ENCODE measurements around the gene AP2A2.

Gene AP2A2

DNA sequence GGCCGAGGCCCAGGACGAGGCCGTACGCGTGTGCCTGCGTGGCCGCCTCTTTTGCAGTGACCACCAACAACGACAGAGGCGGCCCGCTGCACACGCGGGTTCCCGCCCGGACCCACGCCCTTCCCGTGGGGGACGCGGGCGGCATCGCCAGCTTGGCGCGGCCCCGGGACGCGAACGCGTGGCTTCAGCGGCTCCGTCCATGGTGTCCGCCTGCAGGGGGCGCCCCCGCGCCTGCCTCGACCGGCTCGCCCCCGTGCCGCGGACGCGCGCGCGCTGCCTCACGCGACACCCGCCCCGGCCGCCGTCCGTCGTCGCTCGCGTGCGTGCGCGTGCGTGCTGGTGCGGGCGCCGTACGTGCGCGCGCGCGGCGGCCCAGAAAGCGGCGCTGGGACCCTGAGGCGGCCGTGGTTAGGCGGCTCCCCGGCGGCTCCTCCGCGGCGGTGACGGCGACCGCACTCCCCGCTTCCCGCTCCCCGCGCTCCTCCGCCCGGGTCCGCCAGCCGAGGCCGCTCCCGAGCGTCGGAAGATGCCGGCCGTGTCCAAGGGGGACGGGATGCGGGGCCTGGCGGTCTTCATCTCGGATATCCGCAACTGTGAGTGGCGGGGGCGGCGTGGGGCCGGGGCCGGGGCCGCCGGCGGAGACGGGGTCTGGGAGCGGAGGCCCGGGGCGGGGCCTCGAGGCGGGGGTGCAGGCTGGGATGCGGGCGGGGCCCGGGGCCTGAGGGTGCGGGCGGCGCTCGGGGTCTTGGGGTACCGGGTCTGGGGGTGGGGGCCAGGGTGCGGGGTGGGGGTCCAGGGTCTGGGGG is at the start of gene AP2A2:
Gene AP2A2, plus strand, starts transcription at position 375 of the 806 bp plus-strand sequence. Its CDS starts 152 bp downstream, at position 527.
- no peak for DNase-seq

- DNase-seq = peak; percentile 64
Observed at GRCh38 chr11:876545-876944, 49.1 kb upstream of the AP2A2 start.

- DNase-seq = no peak
Observed at GRCh38 chr11:877565-877964, 48.1 kb upstream of the AP2A2 start.

DNA sequence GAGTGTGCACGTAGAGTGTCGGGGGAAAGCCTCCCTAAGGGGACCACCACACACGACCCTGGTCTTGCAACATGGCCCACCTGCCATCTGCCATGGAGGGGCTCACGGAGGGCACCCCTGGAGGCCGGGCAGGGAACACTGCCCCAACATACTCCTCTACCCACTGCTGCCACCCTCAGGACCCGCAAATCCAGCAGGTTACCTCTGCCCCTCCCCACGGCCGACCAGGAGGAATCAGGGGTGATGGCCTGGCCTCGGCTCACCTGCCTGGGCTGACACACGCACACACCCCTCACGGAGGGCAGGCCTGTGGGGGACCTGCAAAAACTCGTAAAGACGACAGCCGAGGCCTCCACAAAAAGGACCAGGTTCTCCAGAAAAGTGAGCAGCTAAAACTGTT is 45.2 kb upstream of the AP2A2 start:
- no peak for DNase-seq

DNA sequence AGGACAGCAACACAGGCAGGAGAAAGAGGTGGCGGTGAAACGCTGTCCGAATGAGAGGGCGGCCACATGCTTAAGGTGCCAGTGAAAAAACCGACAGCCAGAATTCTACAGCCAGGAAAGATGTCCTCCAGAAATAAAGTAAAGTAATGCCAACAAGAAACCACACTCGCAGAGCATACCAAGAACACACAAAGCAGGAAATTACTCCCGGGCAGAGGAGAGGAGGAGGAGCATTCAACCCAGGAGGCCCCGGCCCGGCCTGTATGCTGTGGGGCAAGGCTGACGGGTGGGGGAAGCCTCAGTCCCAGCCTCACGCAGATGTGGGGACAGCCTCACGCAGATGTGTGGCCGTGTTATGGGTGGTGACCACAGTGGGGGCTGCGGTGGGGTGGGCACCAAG is 43.1 kb upstream of the AP2A2 start:
- no peak for DNase-seq

DNA sequence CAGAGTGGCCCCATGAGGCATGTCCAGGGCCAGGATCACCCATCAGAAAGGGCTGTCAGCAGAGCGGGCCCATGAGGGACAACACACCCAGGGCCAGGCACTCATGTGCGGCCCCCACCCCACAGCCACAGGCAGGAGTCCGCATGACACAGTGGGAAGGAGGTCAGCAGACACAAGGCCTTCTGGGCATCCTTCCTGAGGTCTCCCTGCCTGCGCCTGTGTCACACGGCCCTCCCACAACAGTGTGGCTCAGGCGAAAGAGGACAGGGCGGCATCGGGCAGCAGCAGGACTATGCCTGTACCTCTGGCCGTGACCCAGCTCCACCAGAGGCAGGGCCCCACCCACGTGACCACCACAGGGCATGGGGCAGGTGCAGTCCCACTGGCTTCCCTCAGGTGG is 42.1 kb upstream of the AP2A2 start:
- DNase-seq = no peak

- no peak for DNase-seq
Observed at GRCh38 chr11:884578-885070, 41.0 kb upstream of the AP2A2 start.

GRCh38 chr11:886568-886967 is 39.1 kb upstream of the AP2A2 start:
- DNase-seq = no peak

GRCh38 chr11:887589-887988 is 38.1 kb upstream of the AP2A2 start:
- DNase-seq = no peak

DNA sequence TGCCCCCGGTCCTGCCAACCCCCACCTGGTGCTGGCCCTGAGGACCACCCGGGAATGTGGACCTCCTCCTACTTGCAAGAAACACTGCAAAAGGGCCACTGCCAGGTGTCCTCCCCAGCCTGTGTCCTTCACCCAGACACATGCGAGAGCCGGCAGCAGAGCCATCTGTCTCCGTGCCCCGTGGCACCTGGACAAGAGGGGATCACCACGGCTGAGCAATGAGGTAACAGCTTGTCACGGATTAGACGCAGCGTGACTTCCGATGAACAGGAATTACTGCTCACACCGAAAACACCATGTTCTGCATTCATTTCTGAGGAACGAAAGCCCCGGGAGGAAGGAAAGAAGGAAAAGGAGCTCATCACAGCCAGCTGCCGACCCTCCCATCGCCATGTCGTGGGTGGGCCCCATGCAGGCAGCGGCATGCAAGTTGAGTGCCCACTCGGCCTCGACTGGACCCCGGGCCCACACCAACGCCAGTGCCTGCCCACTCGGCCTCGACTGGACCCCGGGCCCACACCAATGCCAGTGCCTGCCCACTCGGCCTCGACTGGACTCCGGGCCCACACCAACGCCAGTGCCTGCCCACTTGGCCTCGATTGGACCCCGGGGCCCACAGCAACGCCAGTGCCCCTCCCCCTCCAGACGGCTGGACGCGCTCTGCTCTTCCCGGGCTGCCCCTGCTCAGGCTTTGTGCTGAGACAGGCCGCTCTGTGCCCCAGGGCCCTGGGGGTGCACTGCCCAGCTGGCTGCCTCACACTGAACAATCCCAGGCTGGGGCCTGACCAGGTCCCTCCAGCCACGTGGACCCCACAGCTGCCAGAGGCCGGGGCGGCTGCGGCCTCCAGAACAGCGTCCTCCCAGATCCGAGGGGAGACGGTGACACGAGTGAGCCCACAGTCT is 37.1 kb upstream of the AP2A2 start:
- DNase-seq = peak; percentile 81

DNA sequence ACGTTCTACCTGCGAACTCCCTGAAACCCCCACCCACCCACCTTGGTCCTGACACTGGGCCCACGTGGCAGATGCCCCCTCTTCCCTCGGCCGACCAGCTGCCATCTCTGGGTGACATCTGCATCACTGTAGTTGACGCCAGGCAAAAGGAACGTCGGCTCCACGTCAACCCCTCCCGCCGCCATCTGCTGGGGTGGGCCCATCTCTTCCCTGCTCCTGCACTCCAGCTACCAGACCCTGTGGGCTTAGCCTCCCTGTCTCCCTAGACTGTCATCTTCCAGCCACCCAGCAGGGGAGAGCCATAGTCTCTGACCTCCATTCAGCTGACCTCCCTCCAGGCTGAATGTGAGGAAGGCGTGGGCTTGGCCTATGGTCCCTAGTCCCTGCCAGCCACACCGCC is 36.4 kb upstream of the AP2A2 start:
- DNase-seq = peak; percentile 77

DNA sequence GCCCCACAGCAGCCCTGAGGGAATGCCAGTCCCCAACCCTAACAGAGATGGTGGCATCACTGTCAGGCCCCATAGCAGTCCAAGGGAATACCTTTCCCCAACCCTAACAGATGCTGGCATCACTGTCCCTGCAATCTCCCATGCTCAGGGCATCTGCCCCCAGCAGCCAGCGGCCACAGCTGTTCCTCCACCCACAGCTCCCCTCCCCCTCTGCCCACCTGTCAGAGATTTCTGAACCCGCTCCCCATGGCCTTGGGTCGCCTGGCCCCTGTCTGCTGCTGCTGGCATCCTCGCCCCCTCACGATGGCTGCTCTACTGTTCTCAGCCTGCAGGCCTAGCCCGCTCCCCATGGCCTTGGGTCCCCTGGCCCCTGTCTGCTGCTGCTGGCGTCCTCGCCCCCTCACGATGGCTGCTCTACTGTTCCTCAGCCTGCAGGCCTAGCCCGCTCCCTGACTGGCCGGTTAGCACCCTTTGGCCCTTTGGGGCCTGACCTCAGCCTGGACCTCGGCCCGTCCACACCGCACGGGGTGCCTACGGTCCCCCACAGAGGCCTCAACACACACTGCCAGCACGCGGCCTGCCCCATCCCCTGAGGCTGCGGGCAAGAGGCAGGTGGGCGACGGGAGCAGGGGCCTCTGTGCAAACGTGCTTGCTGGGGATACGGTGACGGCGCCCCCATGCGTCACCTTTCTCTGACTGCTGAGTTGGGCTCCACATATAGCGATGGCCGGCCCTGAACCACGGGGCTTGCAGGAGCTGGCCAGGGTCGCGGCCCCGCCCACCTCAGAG is 35.8 kb upstream of the AP2A2 start:
- peak; percentile 66 for DNase-seq

- no peak for DNase-seq
Observed at GRCh38 chr11:890794-891540, 34.7 kb upstream of the AP2A2 start.

DNA sequence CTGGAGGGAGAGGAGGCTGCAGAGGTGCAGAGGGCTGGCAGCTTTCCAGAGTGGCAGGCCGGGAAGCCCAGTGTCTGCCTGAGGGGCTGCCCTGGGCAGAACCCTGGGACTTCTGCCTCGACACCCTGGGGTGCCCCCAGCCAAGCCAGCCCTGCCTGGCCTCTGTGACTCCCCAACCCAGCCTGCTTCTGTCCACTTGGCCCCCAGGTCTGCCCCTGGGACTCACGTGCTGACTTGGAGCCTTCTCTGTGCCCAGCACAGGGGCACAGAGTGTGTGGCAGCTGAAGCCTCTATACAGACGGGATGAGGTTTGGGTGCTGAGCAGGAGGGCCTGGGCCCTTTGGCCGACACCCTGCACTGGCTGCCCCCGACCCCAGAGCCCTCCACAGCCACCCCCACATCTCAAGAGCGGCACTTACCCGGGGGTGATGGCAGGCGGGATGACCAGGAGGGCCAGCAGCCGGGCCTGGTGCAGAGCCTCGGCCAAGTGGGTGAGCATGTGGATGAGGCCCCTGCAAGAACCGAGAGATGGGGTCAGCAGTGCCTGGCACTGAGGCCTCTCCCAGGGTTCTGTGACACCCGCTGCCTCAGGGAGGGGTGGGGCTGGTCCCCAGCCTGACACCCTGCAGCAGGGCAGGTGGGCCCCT is 32.5 kb upstream of the AP2A2 start:
- no peak for DNase-seq

DNA sequence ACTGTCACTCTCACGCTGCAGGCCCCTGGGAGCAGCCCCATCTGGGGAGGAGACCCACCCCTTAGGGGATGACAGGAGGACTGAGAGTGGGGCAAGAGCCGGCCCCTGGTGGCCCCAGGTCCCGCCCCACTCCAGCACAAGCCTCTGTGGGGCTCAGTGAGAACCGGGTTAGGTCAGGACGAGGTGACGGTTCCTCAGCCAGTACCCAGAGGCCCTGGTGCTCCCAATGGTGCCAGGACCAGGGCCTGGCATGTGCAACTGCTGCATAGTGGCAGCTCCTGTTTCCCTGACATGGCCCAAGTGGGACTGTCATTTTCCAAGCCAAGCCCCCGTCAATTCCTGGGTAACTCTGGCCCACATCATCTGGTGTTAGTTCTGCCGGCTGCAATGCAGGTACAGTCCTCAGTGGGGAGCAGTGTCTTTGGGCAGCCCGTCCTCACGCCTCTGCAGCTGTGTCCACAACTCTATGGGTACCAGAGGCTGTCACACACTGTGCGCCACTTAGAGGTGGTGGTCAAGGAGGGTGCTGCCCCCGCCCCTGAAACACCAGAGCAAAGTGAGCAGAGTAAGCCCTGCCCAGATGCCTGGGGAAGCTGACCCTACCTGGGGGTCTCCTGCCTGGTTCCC is 31.0 kb upstream of the AP2A2 start:
- DNase-seq = no peak

GRCh38 chr11:895331-896110 is 30.1 kb upstream of the AP2A2 start:
- DNase-seq = no peak

- peak; percentile 6 for DNase-seq
Observed at GRCh38 chr11:897253-898142, 28.2 kb upstream of the AP2A2 start.

DNA sequence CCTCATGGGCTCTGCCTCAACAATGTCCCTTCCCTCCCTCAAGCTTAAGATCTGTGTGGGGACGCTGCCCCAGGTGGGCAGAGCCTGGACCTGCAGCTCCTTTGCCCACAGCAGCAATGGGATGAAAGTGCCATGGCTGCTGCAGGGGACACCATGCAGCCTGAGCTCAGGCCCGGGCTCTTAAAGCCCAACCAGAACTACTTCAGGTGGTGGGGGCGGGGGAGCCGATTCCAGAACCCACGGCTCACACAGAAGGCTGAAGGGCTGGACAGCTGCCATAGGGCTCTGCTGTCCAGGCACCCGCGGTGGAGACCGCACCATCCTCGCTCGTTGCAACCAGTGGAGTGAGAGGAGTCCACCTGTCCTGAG is 27.5 kb upstream of the AP2A2 start:
- DNase-seq = no peak

- no peak for DNase-seq
Observed at GRCh38 chr11:898540-899190, 27.0 kb upstream of the AP2A2 start.
